ENCODE results near the gene BICDL1. TPM values are rescaled to one million over a fixed set of nuclear protein-coding genes. Genes with fewer than 3 reads are reported as not detected.
"Not testable (repeated sequence)": the region's sequence is repeated elsewhere in the genome, so short reads cannot be mapped to it uniquely, and the experiment has no call there.

The BICDL1 gene
- total RNA-seq, 1 donor from 2014 or later, result 40.1 TPM

DNA sequence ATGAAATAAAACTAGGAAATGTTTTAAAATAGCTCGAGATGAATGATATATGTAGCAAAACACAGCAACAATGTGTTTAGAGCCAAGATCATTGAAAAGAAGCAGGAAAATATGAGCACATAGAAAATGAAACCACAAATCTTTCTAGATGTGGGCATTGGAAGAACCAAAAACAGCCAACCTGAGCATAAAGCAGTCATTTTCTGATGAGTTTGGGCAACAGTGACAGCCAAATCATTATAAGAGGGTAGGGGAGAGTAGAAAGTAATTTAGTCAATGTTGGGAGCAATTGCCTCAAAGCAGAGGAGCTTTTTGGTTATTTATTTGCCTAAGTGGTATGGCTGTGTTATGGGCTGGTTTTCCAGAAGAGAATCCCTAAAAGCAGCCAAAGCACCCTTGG lies 8.8 kb upstream of the BICDL1 start:
- H3K4me3 Mint-ChIP-seq, result no peak overlapping the region
- no peaks in the 10 kb centered on the region for H3K36me3 Mint-ChIP-seq
- H3K27me3 Mint-ChIP-seq (ENCODE audit: low read depth), result peaks cover 43% of the 10 kb centered on the region
- no peak for DNase-seq (ENCODE audit: low spot score in 2 of 2, unreplicated experiment in 2 of 2)
- H3K4me1 Mint-ChIP-seq, result no peaks in the 10 kb centered on the region
- H3K27ac Mint-ChIP-seq, result no peak overlapping the region
- TF ChIP-seq, protein P1, sequence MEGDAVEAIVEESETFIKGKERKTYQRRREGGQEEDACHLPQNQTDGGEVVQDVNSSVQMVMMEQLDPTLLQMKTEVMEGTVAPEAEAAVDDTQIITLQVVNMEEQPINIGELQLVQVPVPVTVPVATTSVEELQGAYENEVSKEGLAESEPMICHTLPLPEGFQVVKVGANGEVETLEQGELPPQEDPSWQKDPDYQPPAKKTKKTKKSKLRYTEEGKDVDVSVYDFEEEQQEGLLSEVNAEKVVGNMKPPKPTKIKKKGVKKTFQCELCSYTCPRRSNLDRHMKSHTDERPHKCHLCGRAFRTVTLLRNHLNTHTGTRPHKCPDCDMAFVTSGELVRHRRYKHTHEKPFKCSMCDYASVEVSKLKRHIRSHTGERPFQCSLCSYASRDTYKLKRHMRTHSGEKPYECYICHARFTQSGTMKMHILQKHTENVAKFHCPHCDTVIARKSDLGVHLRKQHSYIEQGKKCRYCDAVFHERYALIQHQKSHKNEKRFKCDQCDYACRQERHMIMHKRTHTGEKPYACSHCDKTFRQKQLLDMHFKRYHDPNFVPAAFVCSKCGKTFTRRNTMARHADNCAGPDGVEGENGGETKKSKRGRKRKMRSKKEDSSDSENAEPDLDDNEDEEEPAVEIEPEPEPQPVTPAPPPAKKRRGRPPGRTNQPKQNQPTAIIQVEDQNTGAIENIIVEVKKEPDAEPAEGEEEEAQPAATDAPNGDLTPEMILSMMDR (IDR thresholded peaks at IDR 0.05; ENCODE audit: unreplicated experiment), result no peak
- no peaks in the 10 kb centered on the region for H3K9me3 Mint-ChIP-seq

DNA sequence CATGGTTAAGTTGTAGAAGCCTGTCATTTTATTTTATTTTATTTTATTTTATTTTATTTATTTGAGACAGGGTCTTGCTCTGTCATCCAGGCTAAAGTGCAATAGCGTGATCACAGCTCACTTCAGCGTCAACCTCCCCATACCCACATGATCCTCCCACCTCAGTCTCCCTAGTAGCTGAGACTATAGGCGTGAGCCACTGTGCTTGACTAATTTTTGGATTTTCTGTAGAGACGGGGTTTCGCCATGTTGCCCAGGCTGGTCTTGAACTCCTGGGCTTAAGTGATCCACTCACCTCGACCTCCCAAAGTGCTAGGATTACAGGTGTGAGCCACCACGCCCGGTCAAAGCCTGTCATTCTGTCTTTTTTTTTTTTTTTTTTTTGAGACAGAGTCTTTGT lies 8.3 kb upstream of the BICDL1 start:
- H3K9me3 Mint-ChIP-seq; DNase-seq (ENCODE audit: low spot score in 2 of 2, unreplicated experiment in 2 of 2); H3K4me3 Mint-ChIP-seq; H3K4me1 Mint-ChIP-seq; H3K36me3 Mint-ChIP-seq; H3K27ac Mint-ChIP-seq: not testable (repeated sequence)
- peaks cover 43% of the 10 kb centered on the region for H3K27me3 Mint-ChIP-seq (ENCODE audit: low read depth)

DNA sequence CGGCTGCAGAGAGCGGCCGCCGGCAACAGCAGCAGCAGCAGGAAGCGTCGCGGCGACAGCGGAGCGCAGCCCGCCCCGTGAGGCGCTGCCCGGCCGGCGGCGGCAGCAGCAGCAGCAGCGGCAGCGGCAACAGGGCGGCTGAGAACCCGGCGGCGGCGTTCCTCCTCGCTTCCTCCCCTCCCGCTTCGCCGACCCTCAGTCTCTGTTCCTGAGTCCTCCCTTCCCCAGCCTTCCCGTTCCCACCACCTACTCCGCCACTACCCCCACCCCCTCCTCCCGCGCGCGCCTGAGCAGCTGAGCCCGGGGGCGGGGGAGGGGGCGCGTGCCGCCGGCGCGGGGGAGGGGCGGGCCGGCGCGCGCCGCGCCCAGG lies 310 bp downstream of the BICDL1 start:
- peaks cover 56% of the 10 kb centered on the region for H3K27me3 Mint-ChIP-seq (ENCODE audit: low read depth)
- H3K36me3 Mint-ChIP-seq, result no peaks in the 10 kb centered on the region
- H3K4me1 Mint-ChIP-seq, result peaks cover 9% of the 10 kb centered on the region
- DNase-seq (ENCODE audit: low spot score in 2 of 2, unreplicated experiment in 2 of 2), result peak; percentile 34 to 58
- no peaks in the 10 kb centered on the region for H3K9me3 Mint-ChIP-seq
- H3K27ac Mint-ChIP-seq, result no peak overlapping the region
- H3K4me3 Mint-ChIP-seq, result peak overlapping the region; percentile 63
- TF ChIP-seq, protein P1 (IDR thresholded peaks at IDR 0.05; ENCODE audit: unreplicated experiment), result no peak

DNA sequence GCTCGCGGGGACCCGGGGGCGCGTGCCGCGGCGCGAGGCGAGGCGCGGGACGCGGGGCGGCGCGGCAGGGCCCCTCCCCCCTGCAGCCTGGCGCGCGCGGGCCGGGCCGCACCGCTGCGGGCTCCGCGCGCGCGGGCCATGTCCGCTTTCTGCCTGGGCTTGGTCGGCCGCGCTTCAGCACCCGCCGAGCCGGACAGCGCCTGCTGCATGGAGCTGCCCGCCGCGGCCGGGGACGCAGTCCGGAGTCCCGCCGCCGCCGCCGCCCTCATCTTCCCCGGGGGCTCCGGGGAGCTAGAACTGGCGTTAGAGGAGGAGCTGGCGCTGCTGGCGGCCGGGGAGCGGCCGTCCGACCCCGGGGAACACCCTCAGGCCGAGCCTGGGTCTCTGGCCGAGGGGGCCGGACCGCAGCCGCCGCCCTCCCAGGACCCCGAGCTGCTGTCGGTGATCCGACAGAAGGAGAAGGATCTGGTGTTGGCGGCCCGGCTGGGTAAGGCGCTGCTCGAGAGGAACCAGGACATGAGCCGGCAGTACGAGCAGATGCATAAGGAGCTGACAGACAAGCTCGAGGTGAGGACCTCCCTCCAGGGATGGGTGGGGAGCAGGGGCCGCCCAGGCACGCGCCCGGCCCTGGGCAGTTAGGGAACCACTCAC lies 820 bp downstream of the BICDL1 start:
- Mint-ChIP-seq H3K27me3 (ENCODE audit: low read depth) (peaks cover 51% of the 10 kb centered on the region), H3K36me3 (no peaks in the 10 kb centered on the region), H3K4me1 (peaks cover 9% of the 10 kb centered on the region), H3K4me3 (peak overlapping the region; percentile 63), H3K27ac (no peak overlapping the region), H3K9me3 (no peaks in the 10 kb centered on the region)
- TF ChIP-seq, protein P1 (IDR thresholded peaks at IDR 0.05; ENCODE audit: unreplicated experiment), result no peak
- peak; percentile 85 to 94 for DNase-seq (ENCODE audit: low spot score in 2 of 2, unreplicated experiment in 2 of 2)

DNA sequence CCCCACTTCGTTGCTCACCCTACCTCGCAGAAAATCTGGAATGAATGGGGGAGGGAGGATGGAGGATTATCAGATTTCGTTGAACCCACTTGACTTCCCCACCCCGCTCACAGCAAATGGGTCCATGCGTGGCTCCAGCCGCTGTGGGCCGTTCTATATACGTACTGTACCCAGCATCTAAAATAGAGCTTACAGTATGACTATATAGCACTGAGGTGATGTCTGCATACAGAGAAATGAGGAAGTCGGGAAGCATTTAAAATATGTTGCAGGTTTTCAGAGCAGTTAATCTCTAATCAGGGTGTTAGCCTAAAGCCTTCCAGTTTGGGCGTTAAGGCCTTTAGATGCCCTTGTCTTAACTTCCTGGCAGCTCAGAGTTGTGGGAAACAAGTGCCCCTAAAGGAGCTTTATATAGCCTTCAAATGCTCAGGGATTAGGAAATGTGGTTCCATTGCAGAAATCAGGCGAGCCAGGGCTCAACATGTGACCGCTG lies 1.4 kb downstream of the BICDL1 start:
- DNase-seq (ENCODE audit: low spot score in 2 of 2, unreplicated experiment in 2 of 2), result no peak
- Mint-ChIP-seq H3K27me3 (ENCODE audit: low read depth) (peaks cover 47% of the 10 kb centered on the region), H3K4me3 (peak overlapping the region; percentile 63), H3K27ac (no peak overlapping the region), H3K9me3 (no peaks in the 10 kb centered on the region), H3K36me3 (no peaks in the 10 kb centered on the region), H3K4me1 (peaks cover 9% of the 10 kb centered on the region)
- TF ChIP-seq, protein P1 (IDR thresholded peaks at IDR 0.05; ENCODE audit: unreplicated experiment), result no peak

DNA sequence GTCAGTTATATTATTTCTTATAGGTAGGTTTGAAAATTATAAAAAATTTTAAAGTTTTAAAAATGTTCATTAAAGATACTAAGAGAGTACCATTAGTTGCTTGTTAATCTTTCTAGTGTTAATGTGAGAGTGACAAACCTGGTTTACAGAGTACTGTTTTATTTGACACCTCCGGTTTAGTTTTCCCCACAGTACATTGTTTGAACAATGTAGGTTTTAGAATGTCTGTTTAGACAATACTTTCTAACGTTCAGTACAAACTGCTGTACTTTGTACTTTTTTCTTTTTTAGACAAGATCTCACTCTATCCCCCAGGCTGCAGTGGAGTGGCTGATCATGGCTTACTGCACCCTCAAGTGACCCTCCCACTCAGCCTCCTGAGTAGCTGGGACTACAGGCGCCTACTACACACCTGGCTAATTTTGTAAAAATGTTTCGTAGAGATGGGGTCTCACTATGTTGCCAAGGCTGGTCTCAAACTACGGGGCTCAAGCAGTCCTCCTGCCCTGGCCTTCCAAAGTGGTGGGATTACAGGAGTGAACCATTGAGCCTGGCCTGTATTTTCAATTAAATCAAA lies 3.2 kb downstream of the BICDL1 start:
- no peak overlapping the region for H3K4me3 Mint-ChIP-seq
- TF ChIP-seq, protein P1 (IDR thresholded peaks at IDR 0.05; ENCODE audit: unreplicated experiment), result no peak
- peaks cover 35% of the 10 kb centered on the region for H3K27me3 Mint-ChIP-seq (ENCODE audit: low read depth)
- no peak for DNase-seq (ENCODE audit: low spot score in 2 of 2, unreplicated experiment in 2 of 2)
- no peaks in the 10 kb centered on the region for H3K9me3 Mint-ChIP-seq
- no peak overlapping the region for H3K27ac Mint-ChIP-seq
- H3K36me3 Mint-ChIP-seq, result no peaks in the 10 kb centered on the region
- H3K4me1 Mint-ChIP-seq, result peaks cover 9% of the 10 kb centered on the region

Data from mesothelial cell of epicardium (in vitro differentiated cells).